ENCODE results near the gene DCDC2C. TPM values are rescaled to one million over a fixed set of nuclear protein-coding genes. Genes with fewer than 3 reads are reported as not detected.

The DCDC2C gene
- polyA plus RNA-seq, 1 donor from 2014 or later: not detected

DNA sequence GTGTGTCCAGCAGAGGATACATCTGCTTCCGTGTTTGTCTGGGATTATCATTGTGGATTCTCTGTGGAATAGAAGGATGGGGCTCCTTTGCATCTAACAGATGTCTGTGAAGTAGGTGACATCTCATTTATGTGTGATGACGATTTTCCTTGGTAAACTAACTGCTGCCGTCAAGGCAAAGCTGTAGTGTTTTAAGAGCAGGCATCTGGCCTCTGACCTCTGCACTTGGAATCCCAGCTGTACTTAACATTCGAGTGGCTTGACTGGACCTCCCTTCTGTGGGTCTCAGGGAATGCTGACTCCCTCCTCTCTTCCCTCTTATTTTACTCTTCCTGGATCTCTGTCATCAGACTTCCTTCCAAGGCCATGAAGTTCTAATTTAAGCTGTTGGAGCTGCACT is 56.4 kb downstream of the DCDC2C start:
- Histone ChIP-seq H3K27ac (ENCODE audit: low read length) (no peak overlapping the region), H3K9me2 (ENCODE audit: insufficient read depth, low read length) (no peaks in the 10 kb centered on the region), H3K9me3 (ENCODE audit: low read length) (no peaks in the 10 kb centered on the region), H3K27me3 (ENCODE audit: insufficient read depth, low read depth, low read length) (no peaks in the 10 kb centered on the region), H3K9ac (ENCODE audit: low read length) (no peak overlapping the region), H3K4me3 (ENCODE audit: low read length) (no peak overlapping the region), H3K79me2 (replicated peaks; ENCODE audit: insufficient read depth, low read length) (no peaks in the 10 kb centered on the region), H4K20me1 (ENCODE audit: insufficient read depth) (no peaks in the 10 kb centered on the region), H2AFZ (ENCODE audit: low read depth, low read length) (no peak overlapping the region), H3K4me2 (ENCODE audit: low read length) (no peak overlapping the region), H3F3A (ENCODE audit: insufficient read depth, low read length, poor library complexity, severe bottlenecking) (no peaks in the 10 kb centered on the region), H3K36me3 (ENCODE audit: insufficient read depth, low read length) (no peaks in the 10 kb centered on the region)
- TF ChIP-seq POLR2AphosphoS5 (IDR thresholded peaks at IDR 0.05) (no peak), MXI1 (conservative IDR thresholded peaks at IDR 0.05; ENCODE audit: poor library complexity, severe bottlenecking) (no peak), RAD21 (conservative IDR thresholded peaks at IDR 0.05) (no peak), TAF1 (IDR thresholded peaks at IDR 0.05; ENCODE audit: low read depth) (no peak), EZH2 (IDR thresholded peaks at IDR 0.05; ENCODE audit: borderline replicate concordance, insufficient read depth, low read length, poor library complexity, severe bottlenecking) (no peak), EP300 (conservative IDR thresholded peaks at IDR 0.05; ENCODE audit: poor library complexity, severe bottlenecking) (no peak), SMC3 (conservative IDR thresholded peaks at IDR 0.05; ENCODE audit: poor library complexity) (no peak)
- TF ChIP-seq, protein P1, sequence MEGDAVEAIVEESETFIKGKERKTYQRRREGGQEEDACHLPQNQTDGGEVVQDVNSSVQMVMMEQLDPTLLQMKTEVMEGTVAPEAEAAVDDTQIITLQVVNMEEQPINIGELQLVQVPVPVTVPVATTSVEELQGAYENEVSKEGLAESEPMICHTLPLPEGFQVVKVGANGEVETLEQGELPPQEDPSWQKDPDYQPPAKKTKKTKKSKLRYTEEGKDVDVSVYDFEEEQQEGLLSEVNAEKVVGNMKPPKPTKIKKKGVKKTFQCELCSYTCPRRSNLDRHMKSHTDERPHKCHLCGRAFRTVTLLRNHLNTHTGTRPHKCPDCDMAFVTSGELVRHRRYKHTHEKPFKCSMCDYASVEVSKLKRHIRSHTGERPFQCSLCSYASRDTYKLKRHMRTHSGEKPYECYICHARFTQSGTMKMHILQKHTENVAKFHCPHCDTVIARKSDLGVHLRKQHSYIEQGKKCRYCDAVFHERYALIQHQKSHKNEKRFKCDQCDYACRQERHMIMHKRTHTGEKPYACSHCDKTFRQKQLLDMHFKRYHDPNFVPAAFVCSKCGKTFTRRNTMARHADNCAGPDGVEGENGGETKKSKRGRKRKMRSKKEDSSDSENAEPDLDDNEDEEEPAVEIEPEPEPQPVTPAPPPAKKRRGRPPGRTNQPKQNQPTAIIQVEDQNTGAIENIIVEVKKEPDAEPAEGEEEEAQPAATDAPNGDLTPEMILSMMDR (IDR thresholded peaks at IDR 0.05; ENCODE audit: poor library complexity, severe bottlenecking): no peak
- TF ChIP-seq, protein P2, sequence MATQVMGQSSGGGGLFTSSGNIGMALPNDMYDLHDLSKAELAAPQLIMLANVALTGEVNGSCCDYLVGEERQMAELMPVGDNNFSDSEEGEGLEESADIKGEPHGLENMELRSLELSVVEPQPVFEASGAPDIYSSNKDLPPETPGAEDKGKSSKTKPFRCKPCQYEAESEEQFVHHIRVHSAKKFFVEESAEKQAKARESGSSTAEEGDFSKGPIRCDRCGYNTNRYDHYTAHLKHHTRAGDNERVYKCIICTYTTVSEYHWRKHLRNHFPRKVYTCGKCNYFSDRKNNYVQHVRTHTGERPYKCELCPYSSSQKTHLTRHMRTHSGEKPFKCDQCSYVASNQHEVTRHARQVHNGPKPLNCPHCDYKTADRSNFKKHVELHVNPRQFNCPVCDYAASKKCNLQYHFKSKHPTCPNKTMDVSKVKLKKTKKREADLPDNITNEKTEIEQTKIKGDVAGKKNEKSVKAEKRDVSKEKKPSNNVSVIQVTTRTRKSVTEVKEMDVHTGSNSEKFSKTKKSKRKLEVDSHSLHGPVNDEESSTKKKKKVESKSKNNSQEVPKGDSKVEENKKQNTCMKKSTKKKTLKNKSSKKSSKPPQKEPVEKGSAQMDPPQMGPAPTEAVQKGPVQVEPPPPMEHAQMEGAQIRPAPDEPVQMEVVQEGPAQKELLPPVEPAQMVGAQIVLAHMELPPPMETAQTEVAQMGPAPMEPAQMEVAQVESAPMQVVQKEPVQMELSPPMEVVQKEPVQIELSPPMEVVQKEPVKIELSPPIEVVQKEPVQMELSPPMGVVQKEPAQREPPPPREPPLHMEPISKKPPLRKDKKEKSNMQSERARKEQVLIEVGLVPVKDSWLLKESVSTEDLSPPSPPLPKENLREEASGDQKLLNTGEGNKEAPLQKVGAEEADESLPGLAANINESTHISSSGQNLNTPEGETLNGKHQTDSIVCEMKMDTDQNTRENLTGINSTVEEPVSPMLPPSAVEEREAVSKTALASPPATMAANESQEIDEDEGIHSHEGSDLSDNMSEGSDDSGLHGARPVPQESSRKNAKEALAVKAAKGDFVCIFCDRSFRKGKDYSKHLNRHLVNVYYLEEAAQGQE (IDR thresholded peaks at IDR 0.05; ENCODE audit: borderline replicate concordance): no peak

DNA sequence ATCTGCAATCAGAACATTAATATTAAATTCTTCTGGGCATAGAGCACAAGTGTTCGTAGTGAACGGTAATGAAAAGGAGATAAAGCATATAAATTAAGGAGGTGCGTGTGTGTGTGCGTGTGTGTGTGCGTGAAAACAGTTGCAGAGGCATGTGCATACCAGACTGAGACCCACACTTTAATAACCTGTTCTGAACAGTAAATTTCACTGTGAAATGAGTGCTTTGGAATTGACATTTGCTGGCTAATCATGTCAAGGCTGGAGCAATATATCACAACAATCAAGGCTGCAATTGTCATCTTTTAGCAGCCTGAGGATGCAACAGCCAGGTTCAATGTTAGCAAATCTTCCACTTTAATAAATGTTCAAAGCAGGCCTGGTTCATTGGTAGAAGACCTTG is 57.9 kb downstream of the DCDC2C start:
- H3K79me2 ChIP-seq (replicated peaks; ENCODE audit: insufficient read depth, low read length): no peaks in the 10 kb centered on the region
- no peak overlapping the region for H3K4me3 ChIP-seq (ENCODE audit: low read length)
- H3K4me2 ChIP-seq (ENCODE audit: low read length): no peak overlapping the region
- no peaks in the 10 kb centered on the region for H3K36me3 ChIP-seq (ENCODE audit: insufficient read depth, low read length)
- H3K9ac ChIP-seq (ENCODE audit: low read length): no peak overlapping the region
- H3K9me3 ChIP-seq (ENCODE audit: low read length): no peaks in the 10 kb centered on the region
- no peaks in the 10 kb centered on the region for H4K20me1 ChIP-seq (ENCODE audit: insufficient read depth)
- no peaks in the 10 kb centered on the region for H3F3A ChIP-seq (ENCODE audit: insufficient read depth, low read length, poor library complexity, severe bottlenecking)
- TF ChIP-seq RAD21 (conservative IDR thresholded peaks at IDR 0.05) (no peak), POLR2AphosphoS5 (IDR thresholded peaks at IDR 0.05) (peak; percentile 97), EP300 (conservative IDR thresholded peaks at IDR 0.05; ENCODE audit: poor library complexity, severe bottlenecking) (peak; percentile 91)
- no peaks in the 10 kb centered on the region for H3K27me3 ChIP-seq (ENCODE audit: insufficient read depth, low read depth, low read length)
- no peaks in the 10 kb centered on the region for H3K9me2 ChIP-seq (ENCODE audit: insufficient read depth, low read length)
- H2AFZ ChIP-seq (ENCODE audit: low read depth, low read length): no peak overlapping the region
- no peak overlapping the region for H3K27ac ChIP-seq (ENCODE audit: low read length)
